GM23338 (cell line): ENCODE data around the gene IER5. TPM values are rescaled to one million over a fixed set of nuclear protein-coding genes. Genes with fewer than 3 reads are reported as not detected.

Experiments used
- ATAC-seq: fragments of 200-7000 bp; cut with Tn5 transposase; 3 replicates; pipeline ENCODE4 v1.9.1; 2020
- DNase-seq: peaks from one replicate; pipeline ENCODE4 v3.0.0-alpha.2; 2015; ENCODE audit warnings: low spot score
- H2AFZ ChIP-seq: fragments of 200-600 bp; sonication (generic); 2 replicates; pipeline ENCODE4 v1.8.0; 2016; ENCODE audit warnings: antibody characterized with exemption, mild to moderate bottlenecking, moderate library complexity
- H3F3A ChIP-seq: fragments of 200-600 bp; sonication (generic); replicated peaks from 2 replicates; pipeline ENCODE4 v1.8.0; 2017; ENCODE audit warnings: antibody characterized with exemption, mixed run types, low read depth
- H3K27ac ChIP-seq: fragments of 200-600 bp; sonication (generic); 2 replicates; pipeline ENCODE4 v1.6.1; 2016; ENCODE audit warnings: low read depth
- H3K27me3 ChIP-seq: fragments of 200-600 bp; sonication (generic); 2 replicates; pipeline ENCODE4 v1.8.0; 2016; ENCODE audit warnings: mild to moderate bottlenecking, mixed run types, moderate library complexity; ENCODE audit not compliant: insufficient read depth
- H3K36me3 ChIP-seq: fragments of 200-600 bp; sonication (generic); 2 replicates; pipeline ENCODE4 v1.8.0; 2016; ENCODE audit warnings: mild to moderate bottlenecking; ENCODE audit not compliant: insufficient read depth
- H3K4me1 ChIP-seq: fragments of 200-600 bp; sonication (generic); 2 replicates; pipeline ENCODE4 v1.8.0; 2016; ENCODE audit warnings: mild to moderate bottlenecking, moderate library complexity; ENCODE audit not compliant: insufficient read depth
- H3K4me2 ChIP-seq: fragments of 200-600 bp; sonication (generic); 2 replicates; pipeline ENCODE4 v1.7.1; 2017; ENCODE audit warnings: mixed run types
- H3K4me3 ChIP-seq: fragments of 200-600 bp; sonication (generic); 2 replicates; pipeline ENCODE4 v1.6.1; 2016; ENCODE audit warnings: mixed run types
- H3K79me2 ChIP-seq: fragments of 200-600 bp; sonication (generic); replicated peaks from 2 replicates; pipeline ENCODE4 v1.8.0; 2017; ENCODE audit warnings: mild to moderate bottlenecking; ENCODE audit not compliant: insufficient read depth
- H3K9me2 ChIP-seq: fragments of 200-600 bp; sonication (generic); 2 replicates; pipeline ENCODE4 v1.8.0; 2017; ENCODE audit not compliant: insufficient read depth
- H4K20me1 ChIP-seq: fragments of 200-600 bp; sonication (generic); replicated peaks from 2 replicates; pipeline ENCODE4 v1.8.0; 2017; ENCODE audit warnings: mild to moderate bottlenecking; ENCODE audit not compliant: insufficient read depth
- H3K27ac Mint-ChIP-seq: 2 replicates; pipeline ENCODE4 v1.8.0; 2020; ENCODE audit warnings: inconsistent platforms, mild to moderate bottlenecking, moderate library complexity, mixed read lengths
- H3K27me3 Mint-ChIP-seq: 3 replicates; pipeline ENCODE4 v1.8.0; 2022; ENCODE audit warnings: low read depth, mild to moderate bottlenecking, moderate library complexity, mixed read lengths, inconsistent platforms; ENCODE audit not compliant: insufficient read depth, poor library complexity
- H3K36me3 Mint-ChIP-seq: 3 replicates; pipeline ENCODE4 v1.8.0; 2021; ENCODE audit warnings: low read depth, mild to moderate bottlenecking, inconsistent platforms, moderate library complexity, mixed read lengths
- H3K4me1 Mint-ChIP-seq: 3 replicates; pipeline ENCODE4 v1.8.0; 2020; ENCODE audit warnings: mild to moderate bottlenecking, inconsistent platforms, mixed read lengths
- H3K4me3 Mint-ChIP-seq: 3 replicates; pipeline ENCODE4 v1.8.0; 2021; ENCODE audit warnings: moderate library complexity, mild to moderate bottlenecking, inconsistent platforms, mixed read lengths
- H3K9me3 Mint-ChIP-seq: 3 replicates; pipeline ENCODE4 v1.8.0; 2020; ENCODE audit warnings: moderate library complexity, mild to moderate bottlenecking, inconsistent platforms, mixed read lengths
- CREB1 ChIP-seq: fragments of 250-450 bp; sonication (Bioruptor Pico); IDR thresholded peaks from 2 replicates; pipeline ENCODE4 v1.5.0; 2020; ENCODE audit warnings: low read depth, mild to moderate bottlenecking, moderate library complexity
- ETS1 ChIP-seq: IDR thresholded peaks from 2 replicates; pipeline ENCODE4 v1.6.1; 2016; ENCODE audit warnings: antibody characterized with exemption
- EZH2 ChIP-seq: fragments of 200-600 bp; sonication (generic); IDR thresholded peaks from one replicate; pipeline ENCODE4 v1.8.0; 2017; ENCODE audit warnings: antibody characterized with exemption, mild to moderate bottlenecking, low read depth; ENCODE audit not compliant: unreplicated experiment
- EZH2phosphoT487 ChIP-seq: fragments of 200-600 bp; sonication (generic); IDR thresholded peaks from one replicate; pipeline ENCODE4 v1.8.1; 2018; ENCODE audit warnings: antibody characterized with exemption; ENCODE audit not compliant: unreplicated experiment
- JUNB ChIP-seq: IDR thresholded peaks from one replicate; pipeline ENCODE4 v1.6.1; 2016; ENCODE audit warnings: antibody characterized with exemption; ENCODE audit not compliant: unreplicated experiment
- NANOG ChIP-seq: IDR thresholded peaks from 2 replicates; pipeline ENCODE4 v1.6.1; 2016; ENCODE audit warnings: antibody characterized with exemption, borderline replicate concordance
- POLR2AphosphoS5 ChIP-seq: IDR thresholded peaks from 2 replicates; pipeline ENCODE4 v1.6.1; 2016; ENCODE audit warnings: antibody characterized with exemption, low read depth
- REST ChIP-seq: IDR thresholded peaks from one replicate; pipeline ENCODE4 v1.6.1; 2018; ENCODE audit warnings: antibody characterized with exemption; ENCODE audit not compliant: unreplicated experiment
- STAT1 ChIP-seq: IDR thresholded peaks from one replicate; pipeline ENCODE4 v1.6.1; 2016; ENCODE audit warnings: antibody characterized with exemption; ENCODE audit not compliant: unreplicated experiment
- ZNF114 ChIP-seq: fragments of 250-450 bp; sonication (Bioruptor Pico); IDR thresholded peaks from 2 replicates; pipeline ENCODE4 v1.5.0; 2020; ENCODE audit warnings: mild to moderate bottlenecking, moderate library complexity
- polyA plus RNA-seq: library from polyadenylated mRNA; unstranded; fragments of >200 nt; fragmentation: Nextera tagmentation; extraction: Ambion mirVana; gene quantifications from 2 replicates; pipeline ENCODE4 v1.2.1, GENCODE V29; 2016
- total RNA-seq: library from RNA; depleted of rRNA; stranded (reverse); fragments of >200 nt; shearing (Covaris generic); gene quantifications from 2 replicates; pipeline ENCODE4 v1.2.3, GENCODE V29; 2014
- TF ChIP-seq, protein P1 (sequence below), 2 experiments: fragments of 200-600 bp in 1 of 2; sonication (generic) in 1 of 2; conservative IDR thresholded peaks; 2 replicates each; pipeline versions ENCODE4 v1.5.1 to v1.6.1; 2016 to 2017; ENCODE audit warnings: antibody characterized with exemption in 2 of 2, low read depth in 2 of 2, mild to moderate bottlenecking in 2 of 2, moderate library complexity in 1 of 2

The IER5 gene
- total and polyA plus RNA-seq, 2 experiments from 2014 or later = 3.8 to 9.5 TPM

GRCh38 chr1:181080556-181080955 lies 7.9 kb upstream of the IER5 start (continued):
- TF ChIP-seq, protein P1, sequence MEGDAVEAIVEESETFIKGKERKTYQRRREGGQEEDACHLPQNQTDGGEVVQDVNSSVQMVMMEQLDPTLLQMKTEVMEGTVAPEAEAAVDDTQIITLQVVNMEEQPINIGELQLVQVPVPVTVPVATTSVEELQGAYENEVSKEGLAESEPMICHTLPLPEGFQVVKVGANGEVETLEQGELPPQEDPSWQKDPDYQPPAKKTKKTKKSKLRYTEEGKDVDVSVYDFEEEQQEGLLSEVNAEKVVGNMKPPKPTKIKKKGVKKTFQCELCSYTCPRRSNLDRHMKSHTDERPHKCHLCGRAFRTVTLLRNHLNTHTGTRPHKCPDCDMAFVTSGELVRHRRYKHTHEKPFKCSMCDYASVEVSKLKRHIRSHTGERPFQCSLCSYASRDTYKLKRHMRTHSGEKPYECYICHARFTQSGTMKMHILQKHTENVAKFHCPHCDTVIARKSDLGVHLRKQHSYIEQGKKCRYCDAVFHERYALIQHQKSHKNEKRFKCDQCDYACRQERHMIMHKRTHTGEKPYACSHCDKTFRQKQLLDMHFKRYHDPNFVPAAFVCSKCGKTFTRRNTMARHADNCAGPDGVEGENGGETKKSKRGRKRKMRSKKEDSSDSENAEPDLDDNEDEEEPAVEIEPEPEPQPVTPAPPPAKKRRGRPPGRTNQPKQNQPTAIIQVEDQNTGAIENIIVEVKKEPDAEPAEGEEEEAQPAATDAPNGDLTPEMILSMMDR (conservative IDR thresholded peaks at IDR 0.05; ENCODE audit: low read depth in 2 of 2) = no peak
- TF ChIP-seq STAT1 = no peak

DNA sequence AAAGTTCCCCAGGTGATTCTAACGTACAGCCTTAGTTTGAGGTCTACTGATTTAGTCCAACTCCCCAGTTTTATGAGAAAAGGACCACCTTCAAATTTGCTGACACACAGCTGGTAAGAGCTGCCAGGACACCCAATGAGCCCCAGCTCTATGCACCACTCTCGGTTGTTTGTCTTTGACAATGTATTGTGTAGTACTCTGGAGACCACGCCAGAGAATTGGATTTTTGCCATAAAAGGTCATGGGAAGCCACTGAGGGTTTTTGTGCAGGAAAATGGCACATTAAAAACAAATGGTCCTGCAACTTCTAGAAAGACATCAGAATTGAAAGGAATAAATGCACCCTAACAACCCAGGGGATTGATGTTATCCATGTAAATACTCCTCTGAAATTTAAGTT lies 7.1 kb upstream of the IER5 start:
- ATAC-seq = no peak
- TF ChIP-seq, protein P1 (conservative IDR thresholded peaks at IDR 0.05; ENCODE audit: low read depth in 2 of 2) = no peak
- TF ChIP-seq JUNB = no peak
- TF ChIP-seq EZH2phosphoT487 = no peak
- TF ChIP-seq NANOG = no peak
- TF ChIP-seq EZH2 = no peak
- no peak for TF ChIP-seq POLR2AphosphoS5
- TF ChIP-seq ETS1 = no peak
- no peak for TF ChIP-seq REST
- no peak for TF ChIP-seq CREB1 (CRISPR knock-in tag)
- TF ChIP-seq ZNF114 (CRISPR knock-in tag) = no peak
- peaks cover 9% of the 10 kb centered on the region for H3K4me1 ChIP-seq
- no peak overlapping the region for H3K27ac ChIP-seq
- H3K27me3 ChIP-seq = peaks cover 8% of the 10 kb centered on the region; the same call in 1 of the 2 replicates
- no peak for DNase-seq
- no peaks in the 10 kb centered on the region for H3K36me3 Mint-ChIP-seq
- H3K27ac Mint-ChIP-seq = no peak overlapping the region
- peaks cover 7% of the 10 kb centered on the region; the same call in 1 of the 2 replicates for H3K9me2 ChIP-seq
- no peaks in the 10 kb centered on the region for H3K79me2 ChIP-seq
- peaks cover 11% of the 10 kb centered on the region for H3K4me1 Mint-ChIP-seq
- H3F3A ChIP-seq = no peaks in the 10 kb centered on the region
- H3K27me3 Mint-ChIP-seq = no peaks in the 10 kb centered on the region
- H3K4me2 ChIP-seq = no peak overlapping the region
- H3K4me3 Mint-ChIP-seq = no peak overlapping the region
- no peak overlapping the region for H3K4me3 ChIP-seq
- no peaks in the 10 kb centered on the region for H4K20me1 ChIP-seq
- H3K9me3 Mint-ChIP-seq = no peaks in the 10 kb centered on the region
- no peaks in the 10 kb centered on the region for H3K36me3 ChIP-seq
- H2AFZ ChIP-seq = 0 out of 2 replicates have a peak overlapping the region, but pooled peaks have one; percentile 13
